ENCODE measurements around the gene FYN.

DNA sequence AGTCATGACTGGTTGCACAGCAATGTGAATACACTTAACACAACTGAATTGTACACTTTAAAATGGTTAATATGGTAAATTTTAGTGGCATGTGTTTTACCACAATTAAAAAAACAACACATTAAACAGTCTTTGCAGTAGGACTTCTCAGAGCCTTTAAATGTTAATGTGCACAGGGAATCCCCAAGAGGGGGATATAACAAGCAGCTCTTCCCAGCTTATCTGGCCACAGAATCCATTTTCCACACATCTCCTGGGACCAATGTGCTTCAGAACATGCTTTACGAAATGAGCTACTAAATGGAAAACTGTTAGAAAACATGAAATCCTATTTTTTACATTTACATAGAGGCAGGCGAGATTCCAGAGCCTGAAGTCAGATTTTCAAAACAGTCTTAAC is 44.4 kb downstream of the FYN start:
- no peak for TF ChIP-seq SUZ12 (IDR thresholded peaks at IDR 0.05; ENCODE audit: extremely low read depth, insufficient read depth, insufficient read length)
- TF ChIP-seq ZNF274 (IDR thresholded peaks at IDR 0.05; ENCODE audit: low read depth, low read length) = no peak
- no peak for TF ChIP-seq YY1 (IDR thresholded peaks at IDR 0.05; ENCODE audit: insufficient read depth, insufficient read length)

All from NT2/D1 (cell line).